Mucosa of stomach (tissue), 1 donor: ENCODE results near the gene APOBEC3B.
"Not testable (repeated sequence)": the region's sequence is repeated elsewhere in the genome, so short reads cannot be mapped to it uniquely, and the experiment has no call there.

Experiments
- H3K27me3 ChIP-seq: one replicate; pipeline ENCODE4 v1.7.0; 2013; ENCODE audit warnings: mild to moderate bottlenecking, low read length; ENCODE audit not compliant: control insufficient read depth, insufficient read depth
- H3K36me3 ChIP-seq: one replicate; pipeline ENCODE4 v1.7.0; 2013; ENCODE audit warnings: low read length; ENCODE audit not compliant: control insufficient read depth, insufficient read depth
- H3K4me1 ChIP-seq: one replicate; pipeline ENCODE4 v1.7.0; 2013; ENCODE audit warnings: mild to moderate bottlenecking, low read length; ENCODE audit not compliant: control insufficient read depth, insufficient read depth
- H3K4me3 ChIP-seq: one replicate; pipeline ENCODE4 v1.7.0; 2013; ENCODE audit warnings: low read length
- H3K9ac ChIP-seq: one replicate; pipeline ENCODE4 v1.7.0; 2013; ENCODE audit warnings: mild to moderate bottlenecking, low read length, moderate library complexity
- H3K9me3 ChIP-seq: one replicate; pipeline ENCODE4 v1.7.0; 2013; ENCODE audit warnings: mild to moderate bottlenecking, low read length, moderate library complexity; ENCODE audit not compliant: control insufficient read depth
- donor health status: Pancreatic carcinoma.

The APOBEC3B gene

GRCh38 chr22:39014723-39015121 lies 32.6 kb downstream of the APOBEC3B start:
- peak overlapping the region; percentile 67 for H3K4me3 ChIP-seq
- not testable (repeated sequence) for H3K27me3 ChIP-seq
- H3K9ac ChIP-seq = peak overlapping the region; percentile 75

GRCh38 chr22:39016592-39016991 lies 34.4 kb downstream of the APOBEC3B start:
- H3K4me1 ChIP-seq = peaks cover 4% of the 10 kb centered on the region
- no peak overlapping the region for H3K9ac ChIP-seq
- no peaks in the 10 kb centered on the region for H3K9me3 ChIP-seq
- no peaks in the 10 kb centered on the region for H3K27me3 ChIP-seq
- no peak overlapping the region for H3K4me3 ChIP-seq
- no peaks in the 10 kb centered on the region for H3K36me3 ChIP-seq

More at GRCh38 chr22:39014723-39015121, 32.6 kb downstream of the APOBEC3B start:
- H3K9me3 ChIP-seq, H3K4me1 ChIP-seq, H3K36me3 ChIP-seq: not testable (repeated sequence)

DNA sequence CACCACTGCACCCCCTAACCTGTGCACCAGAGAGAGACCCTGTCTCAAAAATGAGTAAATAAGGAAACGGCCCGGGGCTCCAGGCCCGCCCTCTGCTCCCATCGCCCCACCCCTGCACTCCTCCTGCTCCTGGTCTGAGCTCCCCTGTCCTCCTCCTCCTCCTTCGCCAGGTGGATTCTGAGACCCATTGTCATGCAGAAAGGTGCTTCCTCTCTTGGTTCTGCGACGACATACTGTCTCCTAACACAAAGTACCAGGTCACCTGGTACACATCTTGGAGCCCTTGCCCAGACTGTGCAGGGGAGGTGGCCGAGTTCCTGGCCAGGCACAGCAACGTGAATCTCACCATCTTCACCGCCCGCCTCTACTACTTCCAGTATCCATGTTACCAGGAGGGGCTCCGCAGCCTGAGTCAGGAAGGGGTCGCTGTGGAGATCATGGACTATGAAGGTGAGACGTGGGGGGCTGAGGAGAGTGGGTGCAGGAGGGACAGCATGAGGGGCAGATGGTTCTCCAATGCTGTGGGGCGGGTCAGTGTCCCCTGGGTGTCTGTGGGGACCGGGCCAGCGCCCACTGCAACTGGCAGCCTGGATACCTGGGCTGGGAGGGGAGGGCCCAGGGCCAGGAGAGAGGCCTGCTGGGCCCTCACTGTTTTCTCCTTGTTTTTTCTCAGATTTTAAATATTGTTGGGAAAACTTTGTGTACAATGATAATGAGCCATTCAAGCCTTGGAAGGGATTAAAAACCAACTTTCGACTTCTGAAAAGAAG lies 35.6 kb downstream of the APOBEC3B start:
- Histone ChIP-seq H3K36me3 (no peaks in the 10 kb centered on the region), H3K4me3 (no peak overlapping the region), H3K4me1 (peaks cover 10% of the 10 kb centered on the region), H3K9me3 (no peaks in the 10 kb centered on the region), H3K27me3 (no peaks in the 10 kb centered on the region), H3K9ac (no peak overlapping the region)

GRCh38 chr22:39020021-39020651 lies 38.0 kb downstream of the APOBEC3B start:
- not testable (repeated sequence) for H3K4me1 ChIP-seq, H3K9me3 ChIP-seq, H3K9ac ChIP-seq, H3K27me3 ChIP-seq, H3K36me3 ChIP-seq, H3K4me3 ChIP-seq

DNA sequence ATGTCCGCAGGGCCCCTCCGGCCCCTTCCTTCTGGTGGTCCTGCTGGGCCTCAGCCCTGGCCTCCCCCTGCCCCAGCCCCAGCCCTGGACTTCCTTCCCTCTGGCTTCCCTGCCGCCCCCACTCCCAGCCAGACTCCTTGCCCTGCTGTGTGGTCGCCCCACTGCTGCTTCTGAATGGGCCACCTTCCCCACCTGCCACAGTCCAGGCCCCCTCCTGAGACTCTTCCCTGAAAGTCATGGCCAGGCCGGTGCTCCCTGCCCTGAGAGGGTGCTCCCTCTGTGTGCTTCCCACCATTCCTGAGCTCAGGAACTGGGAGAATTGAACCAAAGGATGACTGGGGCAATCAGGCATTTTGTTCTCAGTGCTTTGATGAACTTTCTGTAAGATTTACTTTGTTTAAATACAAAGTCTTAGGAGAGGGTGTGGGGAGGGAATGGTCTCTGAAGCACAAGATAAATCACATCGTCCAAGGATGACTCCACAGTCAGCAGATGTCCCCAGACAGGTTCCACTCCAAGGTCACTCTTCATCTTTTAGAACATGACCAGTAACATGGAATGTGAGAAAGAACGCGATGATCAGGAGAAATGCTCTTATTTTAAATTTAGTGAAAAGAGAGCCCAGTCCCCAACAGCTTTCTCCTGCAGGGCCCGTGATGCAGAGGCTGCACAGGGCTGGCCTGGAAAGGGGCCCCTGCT lies 39.6 kb downstream of the APOBEC3B start:
- H3K4me3 ChIP-seq = peak overlapping the region; percentile 62
- no peaks in the 10 kb centered on the region for H3K27me3 ChIP-seq
- no peaks in the 10 kb centered on the region for H3K9me3 ChIP-seq
- peak overlapping the region; percentile 87 for H3K9ac ChIP-seq
- peaks cover 6% of the 10 kb centered on the region for H3K4me1 ChIP-seq
- H3K36me3 ChIP-seq = no peaks in the 10 kb centered on the region

DNA sequence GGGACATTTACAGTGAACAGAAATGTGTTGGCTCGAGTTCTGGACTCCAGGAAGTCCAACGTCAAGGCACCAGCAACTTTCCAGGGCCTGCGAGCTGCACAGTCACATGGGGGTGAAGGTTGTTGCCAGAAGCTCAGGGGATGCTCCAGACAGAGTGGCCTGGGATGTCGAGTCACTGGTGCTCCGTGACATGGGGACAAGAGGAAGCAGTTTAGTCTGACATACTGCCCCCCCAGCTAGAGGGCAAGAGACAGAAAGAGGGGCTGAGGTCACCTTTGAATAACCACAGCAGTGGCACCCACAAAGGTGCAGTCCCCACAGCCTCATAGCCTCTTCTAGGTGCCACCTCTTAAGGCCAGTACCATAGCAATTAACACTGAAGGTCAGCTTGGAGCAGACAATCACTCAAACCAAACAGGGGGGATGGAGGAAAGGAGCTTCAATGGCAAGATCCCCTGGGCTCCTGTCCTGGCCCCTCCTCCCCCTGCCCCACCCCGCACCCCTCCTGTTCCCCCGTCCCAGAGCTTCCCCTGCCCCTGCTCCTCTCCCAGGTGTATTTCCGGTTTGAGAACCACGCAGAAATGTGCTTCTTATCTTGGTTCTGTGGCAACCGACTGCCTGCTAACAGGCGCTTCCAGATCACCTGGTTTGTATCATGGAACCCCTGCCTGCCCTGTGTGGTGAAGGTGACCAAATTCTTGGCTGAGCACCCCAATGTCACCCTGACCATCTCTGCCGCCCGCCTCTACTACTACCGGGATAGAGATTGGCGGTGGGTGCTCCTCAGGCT lies 42.6 kb downstream of the APOBEC3B start:
- H3K4me3 ChIP-seq = no peak overlapping the region
- H3K9ac ChIP-seq = no peak overlapping the region
- H3K27me3 ChIP-seq = no peaks in the 10 kb centered on the region
- no peaks in the 10 kb centered on the region for H3K36me3 ChIP-seq
- H3K9me3 ChIP-seq = no peaks in the 10 kb centered on the region
- peaks cover 6% of the 10 kb centered on the region for H3K4me1 ChIP-seq

DNA sequence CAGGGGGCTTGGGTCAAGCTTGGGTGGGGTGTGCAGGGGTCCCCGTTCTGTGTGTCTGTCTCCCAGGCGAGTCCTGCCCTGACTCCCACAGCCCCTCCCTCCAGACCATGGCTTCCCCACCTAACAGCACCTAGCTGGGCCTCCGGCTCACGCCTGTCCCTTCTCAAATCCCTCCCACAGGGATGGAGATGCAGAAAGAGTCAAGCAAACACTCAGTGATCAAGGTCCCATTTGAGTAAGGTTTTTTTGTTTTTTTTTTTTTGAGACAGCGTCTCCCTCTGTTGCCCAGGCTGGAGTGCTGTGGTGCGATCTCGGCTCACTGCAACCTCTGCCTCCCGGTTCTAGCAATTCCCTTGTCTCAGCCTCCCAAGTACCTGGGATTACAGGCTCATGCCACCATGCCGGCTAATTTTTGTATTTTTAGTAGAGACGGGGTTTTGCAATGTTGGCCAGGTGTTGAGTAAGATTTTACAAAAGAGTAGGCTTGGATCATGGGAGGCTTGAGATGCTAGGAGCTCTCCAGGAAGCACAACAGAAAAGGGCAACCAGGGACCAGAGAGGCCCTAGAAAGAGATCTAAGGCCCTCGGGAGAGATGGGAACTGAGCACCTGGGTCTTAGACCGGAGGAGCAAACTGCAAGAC lies 44.5 kb downstream of the APOBEC3B start:
- no peak overlapping the region for H3K9ac ChIP-seq
- no peaks in the 10 kb centered on the region for H3K9me3 ChIP-seq
- H3K27me3 ChIP-seq = no peaks in the 10 kb centered on the region
- peaks cover 6% of the 10 kb centered on the region for H3K4me1 ChIP-seq
- no peak overlapping the region for H3K4me3 ChIP-seq
- H3K36me3 ChIP-seq = no peaks in the 10 kb centered on the region

DNA sequence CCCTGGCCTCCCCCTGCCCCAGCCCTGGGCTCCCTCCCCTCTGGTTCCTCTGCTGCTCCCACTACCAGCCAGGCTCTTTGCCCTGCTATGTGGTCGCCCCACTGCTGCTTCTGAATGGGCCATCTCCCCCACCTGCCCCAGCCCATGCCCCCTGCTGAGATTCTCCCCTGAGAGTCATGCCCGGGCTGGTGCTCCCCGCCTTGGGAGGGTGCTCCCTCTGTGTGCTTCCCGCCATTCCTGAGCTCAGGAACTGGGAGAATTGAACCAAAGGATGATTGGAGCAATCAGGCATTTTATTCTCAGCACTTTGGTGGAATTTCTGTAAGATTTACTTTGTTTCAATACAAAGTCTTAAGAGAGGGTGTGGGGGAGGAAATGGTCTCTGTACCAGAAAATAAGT lies 45.6 kb downstream of the APOBEC3B start:
- Histone ChIP-seq H3K36me3 (no peaks in the 10 kb centered on the region), H3K27me3 (no peaks in the 10 kb centered on the region), H3K9me3 (no peaks in the 10 kb centered on the region), H3K9ac (no peak overlapping the region), H3K4me1 (no peaks in the 10 kb centered on the region), H3K4me3 (no peak overlapping the region)

- no peak overlapping the region for H3K4me3 ChIP-seq
- no peaks in the 10 kb centered on the region for H3K9me3 ChIP-seq
- H3K9ac ChIP-seq = no peak overlapping the region
- H3K27me3 ChIP-seq = no peaks in the 10 kb centered on the region
- H3K4me1 ChIP-seq = no peaks in the 10 kb centered on the region
- no peaks in the 10 kb centered on the region for H3K36me3 ChIP-seq
Observed at GRCh38 chr22:39028281-39028680, 46.1 kb downstream of the APOBEC3B start.

GRCh38 chr22:39029227-39029626 lies 47.1 kb downstream of the APOBEC3B start:
- no peaks in the 10 kb centered on the region for H3K27me3 ChIP-seq
- H3K9ac ChIP-seq = no peak overlapping the region
- H3K4me1 ChIP-seq = no peaks in the 10 kb centered on the region
- no peaks in the 10 kb centered on the region for H3K36me3 ChIP-seq
- no peak overlapping the region for H3K4me3 ChIP-seq
- H3K9me3 ChIP-seq = no peaks in the 10 kb centered on the region

- Histone ChIP-seq H3K4me3 (no peak overlapping the region), H3K36me3 (no peaks in the 10 kb centered on the region), H3K9me3 (no peaks in the 10 kb centered on the region), H3K9ac (no peak overlapping the region), H3K27me3 (no peaks in the 10 kb centered on the region), H3K4me1 (no peaks in the 10 kb centered on the region)
Observed at GRCh38 chr22:39030705-39031104, 48.6 kb downstream of the APOBEC3B start.
